22Rv1 (cell line): ENCODE data around the gene RUSF1.

Experiments
- CTCF ChIP-seq: fragments of 450-650 bp; IDR thresholded peaks from 2 replicates; pipeline ENCODE4 v1.5.1; 2017; ENCODE audit warnings: mild to moderate bottlenecking
- ZFX ChIP-seq: fragments of 450-650 bp; IDR thresholded peaks from 2 replicates; pipeline ENCODE4 v1.6.1; 2017; ENCODE audit warnings: antibody characterized with exemption, borderline replicate concordance

GRCh38 chr16:31453255-31454204 lies 54.7 kb downstream of the RUSF1 start:
- TF ChIP-seq CTCF (no peak), ZFX (no peak)
